Effector CD8-positive, alpha-beta T cell (primary cell): ENCODE measurements around the gene PCNX4.

Source experiments
- DNase-seq: peaks from one replicate; lab custom pipeline; 2025; lab: John Stamatoyannopoulos, UW

PCNX4 gene

DNA sequence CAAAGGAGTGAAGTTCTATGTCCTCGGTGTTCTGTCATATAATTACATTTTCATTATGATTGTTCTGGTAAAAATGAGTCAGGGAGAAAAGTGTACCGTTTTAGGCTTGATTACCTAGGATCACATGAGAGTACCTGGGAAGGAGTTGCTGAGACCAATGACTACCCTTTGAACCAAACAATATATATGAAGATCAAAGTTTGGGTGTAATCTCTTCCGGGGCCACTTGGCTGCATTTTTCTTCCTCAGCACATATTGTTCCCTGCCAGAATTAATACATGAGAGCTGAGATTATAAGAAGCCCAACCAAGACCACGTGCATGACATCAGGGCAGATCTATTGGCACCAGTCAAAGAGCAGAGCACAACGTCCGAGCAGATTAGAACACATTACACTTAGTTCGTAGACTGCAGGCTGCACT, 114.5 kb downstream of the PCNX4 start:
- no peak for DNase-seq

DNA sequence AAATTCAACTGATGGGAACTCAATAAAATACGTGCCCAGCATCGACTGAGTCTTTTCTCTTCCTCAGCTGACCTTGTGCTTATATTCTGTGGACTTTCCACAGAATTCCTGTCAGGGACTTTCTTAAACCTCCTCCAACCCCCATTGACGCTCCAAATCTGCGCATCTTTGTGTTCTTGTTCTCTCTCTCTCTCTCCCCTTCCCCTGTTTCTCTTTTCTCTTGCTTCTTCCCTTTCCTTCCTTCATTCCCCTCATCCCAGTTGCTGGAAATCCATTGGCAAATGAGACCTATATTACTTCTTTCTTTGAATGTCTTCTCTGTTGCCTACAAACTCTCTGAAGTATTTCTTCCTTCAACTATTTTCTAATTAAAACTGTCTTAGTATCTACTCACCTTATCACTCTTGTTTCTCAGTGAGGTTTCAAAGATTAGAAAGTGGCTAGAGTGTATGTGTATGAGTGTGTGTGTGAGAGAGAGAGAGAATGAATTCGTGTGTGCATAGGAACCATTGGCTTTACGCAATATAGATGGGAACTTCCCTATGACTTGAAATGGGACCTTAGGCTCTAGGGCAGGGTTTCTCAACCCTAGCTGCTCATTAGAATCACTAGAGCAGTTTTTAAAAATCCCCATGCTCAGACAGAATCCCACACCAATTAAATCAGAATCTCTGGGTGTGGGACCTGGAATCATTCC, 115.3 kb downstream of the PCNX4 start:
- no peak for DNase-seq

DNA sequence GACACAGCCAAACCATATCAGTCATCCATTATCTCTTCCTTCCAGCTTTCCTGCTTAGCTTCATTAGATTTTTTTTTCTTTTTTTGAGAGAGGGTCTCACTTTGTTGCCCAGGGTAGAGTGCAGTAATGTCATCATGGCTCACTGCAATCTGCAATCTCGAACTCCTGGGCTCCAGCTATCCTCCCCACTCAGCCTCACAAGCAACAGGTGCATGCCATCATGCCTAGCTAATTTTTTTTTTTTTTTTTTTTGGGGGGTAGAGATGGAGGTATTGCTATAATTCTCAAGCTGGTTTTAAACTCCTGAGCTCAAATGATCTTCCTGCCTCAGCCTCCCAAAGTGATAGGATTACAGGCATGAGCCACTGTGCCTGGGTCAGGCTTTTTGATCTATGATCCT, 119.0 kb downstream of the PCNX4 start:
- no peak for DNase-seq

DNA sequence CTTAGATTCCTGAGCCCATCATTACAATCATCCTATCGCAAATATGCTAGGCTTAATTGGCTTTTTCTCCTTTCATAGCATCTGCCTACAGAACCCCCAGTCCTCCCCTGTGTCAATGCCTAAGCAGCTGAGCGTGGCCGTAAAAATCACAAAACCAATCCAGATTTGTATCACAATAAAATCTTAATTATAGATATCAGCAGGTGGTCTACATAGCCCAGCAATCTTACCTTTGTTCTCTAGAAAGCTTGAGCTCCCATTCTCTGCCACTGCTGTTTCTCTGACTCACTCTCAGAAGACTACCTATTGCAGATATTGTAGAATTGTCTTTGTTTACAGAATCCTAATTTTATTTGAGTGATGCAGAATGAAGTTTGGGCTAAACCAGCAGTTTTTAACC, 119.4 kb downstream of the PCNX4 start:
- DNase-seq: no peak

DNA sequence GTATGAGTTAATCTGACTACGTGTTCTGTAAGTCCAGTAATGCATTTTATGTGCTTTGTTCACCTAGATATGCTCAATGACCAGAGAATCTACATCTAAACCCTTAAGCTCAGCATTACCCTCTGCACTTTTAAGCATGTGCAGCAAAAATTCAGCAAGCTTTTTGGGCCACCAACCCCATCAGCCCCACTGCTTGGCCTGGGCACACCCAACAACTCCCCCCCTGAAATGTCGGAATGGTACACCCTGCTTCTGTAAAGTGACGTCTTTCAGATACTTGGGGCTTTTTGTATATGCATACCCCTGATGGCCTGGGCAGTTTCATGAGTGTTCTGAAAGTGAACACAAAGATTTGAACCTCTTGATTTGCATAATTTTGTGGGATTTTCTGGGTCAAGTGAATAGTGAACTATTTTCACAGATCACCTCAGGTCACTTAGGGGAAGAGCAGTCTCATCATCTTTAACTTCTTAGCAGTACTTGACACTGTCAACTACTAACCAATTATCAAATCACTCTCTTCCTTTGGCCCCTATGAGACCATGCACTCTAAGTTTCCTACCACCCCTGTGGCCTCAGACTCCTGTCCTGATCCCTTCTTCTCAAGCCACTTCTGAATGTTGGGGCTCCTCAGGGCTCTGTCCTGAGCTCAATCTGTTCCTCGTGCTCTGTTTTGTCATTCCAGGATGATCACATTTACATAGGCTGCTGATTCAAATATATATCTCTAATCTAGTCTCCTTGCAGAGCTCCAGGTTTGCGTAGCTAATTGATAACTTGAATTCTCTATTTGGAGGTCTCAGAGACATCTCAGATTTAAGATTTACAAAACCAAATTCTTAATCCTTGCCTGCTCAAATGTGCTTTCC, 121.0 kb downstream of the PCNX4 start:
- DNase-seq: no peak

DNA sequence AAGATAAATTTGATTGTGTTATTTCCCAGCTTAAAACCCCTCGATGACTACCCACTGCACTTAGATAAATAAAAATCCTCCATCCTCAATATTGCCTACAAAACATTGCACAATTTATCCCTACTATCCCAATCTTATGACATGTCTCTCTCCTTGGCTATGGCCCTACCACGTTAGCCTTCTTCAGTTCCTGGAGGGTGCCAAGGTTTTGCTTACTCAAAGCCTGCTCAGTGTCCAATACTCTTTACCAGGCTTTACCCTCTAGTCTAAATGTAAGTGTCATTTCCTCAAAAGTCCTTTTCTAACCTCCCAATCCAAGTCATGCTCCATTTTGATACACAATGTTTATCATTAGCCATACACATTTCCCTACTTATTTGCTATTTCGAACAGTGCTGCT, 122.3 kb downstream of the PCNX4 start:
- no peak for DNase-seq

DNA sequence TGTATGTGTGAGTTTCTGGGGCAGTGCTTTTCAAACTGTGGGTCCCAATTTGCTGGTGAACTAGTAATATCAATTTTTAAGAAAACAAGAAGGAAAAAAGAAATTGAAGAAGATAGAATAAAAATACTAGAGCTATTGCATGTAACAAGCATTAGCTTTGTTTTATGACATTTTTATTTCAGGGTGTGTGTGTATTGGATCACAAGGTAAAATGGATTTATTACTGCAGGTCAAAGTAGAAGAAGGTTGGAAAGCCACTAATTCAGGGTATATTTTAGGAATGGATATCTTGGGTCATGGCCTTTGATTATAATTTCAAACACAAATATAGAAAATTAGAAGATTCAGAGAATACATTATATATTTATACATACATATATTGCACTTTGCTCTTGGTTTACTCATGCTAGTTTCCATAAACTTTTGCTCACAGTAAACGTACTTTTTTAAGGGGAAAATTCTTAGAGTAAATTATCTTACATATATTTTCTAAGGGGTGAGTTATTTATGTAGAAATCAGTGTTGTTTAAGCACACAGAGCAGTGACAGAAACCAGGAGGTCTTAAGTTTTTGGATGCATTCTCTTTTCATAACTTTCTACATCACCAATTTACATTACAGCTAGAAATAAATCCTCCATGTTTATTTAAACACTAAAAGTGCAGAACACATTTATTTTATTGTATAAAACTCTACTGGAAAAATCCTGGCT, 122.8 kb downstream of the PCNX4 start:
- no peak for DNase-seq

DNA sequence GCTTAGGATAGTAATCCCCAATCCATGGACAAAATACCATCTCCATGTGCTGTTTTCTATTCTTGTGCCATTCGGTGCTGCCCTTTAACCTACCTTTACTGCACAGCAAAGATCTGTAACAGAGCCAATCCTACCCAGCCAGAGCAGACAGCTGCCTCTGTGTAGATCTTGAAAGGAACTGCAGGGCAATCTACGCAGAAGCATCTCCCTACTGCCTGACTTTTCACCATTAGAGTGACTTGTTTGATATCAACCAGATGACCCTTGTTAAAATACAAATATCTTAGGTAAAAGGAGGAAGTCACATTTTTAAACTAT, 123.4 kb downstream of the PCNX4 start:
- no peak for DNase-seq

DNA sequence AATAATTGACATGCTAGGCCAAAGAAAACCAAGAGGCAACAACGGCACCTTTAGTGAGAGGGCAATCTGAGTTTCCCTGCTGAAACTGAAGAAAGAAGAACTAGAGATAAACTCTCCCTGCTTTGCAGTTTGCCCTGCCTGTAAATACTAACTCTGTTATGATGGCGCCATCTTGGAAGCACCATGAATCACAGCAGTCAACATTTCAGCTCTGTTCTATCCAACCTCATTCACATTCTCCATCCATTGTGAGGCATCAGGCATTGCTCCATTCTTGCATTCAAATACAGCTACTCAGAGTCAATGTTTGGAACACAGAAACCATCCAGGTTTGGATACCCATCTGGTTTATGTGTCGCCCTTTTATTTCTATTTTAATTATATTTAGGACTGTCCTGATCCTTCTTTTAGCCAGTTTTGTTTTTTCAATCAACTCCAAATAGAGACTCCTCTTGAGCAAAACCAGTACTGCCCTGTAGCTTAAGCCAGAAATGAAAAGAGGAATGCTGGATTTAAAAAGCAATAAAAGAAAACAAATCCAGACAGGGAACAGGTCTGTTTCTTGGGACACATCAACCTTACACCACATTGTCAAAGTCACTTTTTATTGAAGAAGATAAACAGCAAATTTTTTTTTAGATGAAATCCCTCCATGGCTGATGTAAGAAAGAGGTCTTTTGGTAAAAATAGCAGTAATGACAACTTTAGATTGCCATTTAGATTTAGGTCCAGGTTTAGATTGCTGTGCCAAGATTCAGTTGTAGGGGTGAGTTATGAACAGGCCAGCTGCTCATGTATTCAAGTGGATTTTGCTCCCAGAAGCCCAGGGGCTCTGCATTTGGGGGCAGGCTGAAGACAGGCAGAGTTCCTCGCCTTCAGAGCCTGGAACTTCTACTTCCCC, 124.0 kb downstream of the PCNX4 start:
- DNase-seq: no peak

DNA sequence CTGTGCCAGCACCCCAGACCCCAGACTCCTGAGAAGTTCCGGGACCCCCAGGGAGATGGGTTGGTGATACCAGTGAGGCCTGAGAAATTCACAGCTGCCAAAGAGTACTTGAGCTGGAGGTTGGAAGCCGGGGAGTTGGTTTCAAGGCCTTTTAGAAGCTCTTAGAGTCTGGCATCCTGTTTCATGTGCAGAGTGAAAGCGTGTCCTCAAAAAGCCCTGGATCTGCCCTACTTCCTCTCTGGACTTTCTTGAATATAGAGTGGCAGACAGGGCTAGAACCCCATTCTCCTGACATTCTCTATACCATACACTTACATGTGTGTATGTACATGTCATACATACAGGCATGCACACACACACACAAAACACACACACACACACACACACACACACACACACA, 126.0 kb downstream of the PCNX4 start:
- no peak for DNase-seq
